ENCODE data around the gene RPP14.
A peak's percentile ranks its signal among the peaks of the same experiment; 100 is the strongest.
"Not testable (repeated sequence)": the region's sequence is repeated elsewhere in the genome, so short reads cannot be mapped to it uniquely, and the experiment has no call there.

RPP14 gene

DNA sequence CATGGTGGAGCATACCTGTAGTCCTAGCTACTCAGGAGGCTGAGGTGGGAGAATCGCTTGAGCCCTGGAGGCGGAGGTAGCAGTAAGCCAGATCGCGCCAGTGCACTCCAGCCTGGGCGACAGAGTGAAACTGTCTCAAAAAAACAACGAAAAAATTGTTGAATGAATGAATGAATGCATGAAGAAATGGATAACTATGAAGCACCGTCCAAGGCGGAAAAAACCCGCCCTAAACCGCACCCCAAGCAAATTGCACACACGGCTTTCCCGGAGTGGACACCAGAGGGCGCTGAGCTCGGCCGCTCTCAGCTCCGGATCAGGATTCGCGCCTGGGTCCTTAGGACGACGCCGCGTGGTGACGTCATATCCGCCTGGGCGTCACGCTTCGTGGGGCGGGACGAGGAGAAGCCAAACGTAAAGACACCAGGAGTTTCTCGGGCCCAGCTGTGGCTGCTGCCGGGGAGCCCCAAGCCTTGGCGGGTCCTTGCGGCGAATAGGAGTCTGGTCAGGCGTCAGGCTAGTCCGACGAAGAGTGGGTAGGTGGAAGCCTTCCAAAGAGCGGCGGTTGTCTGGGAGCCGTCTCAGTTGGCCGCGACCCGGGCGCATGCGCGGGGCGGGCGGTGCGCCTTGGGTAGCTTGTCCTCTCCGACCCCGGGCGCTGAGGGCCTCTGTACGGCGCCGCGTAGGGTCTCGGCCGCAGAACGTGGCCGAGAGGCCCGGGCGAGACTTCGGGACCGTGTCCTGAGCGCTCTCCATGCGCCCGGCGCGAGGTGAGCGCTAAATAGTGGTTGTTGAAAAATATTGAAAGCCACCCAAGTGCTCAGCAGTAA lies at the start of gene RPP14, which contains the start of gene HTD2:
RPP14 (plus strand) TSS at position 364 of the 830 bp plus-strand sequence. CDS start 4,085 bp downstream, outside the sequence.
HTD2 (plus strand) TSS at position 639 of the 830 bp plus-strand sequence. CDS start 11,094 bp downstream, outside the sequence.
- DNase-seq = peak; percentile 60

DNA sequence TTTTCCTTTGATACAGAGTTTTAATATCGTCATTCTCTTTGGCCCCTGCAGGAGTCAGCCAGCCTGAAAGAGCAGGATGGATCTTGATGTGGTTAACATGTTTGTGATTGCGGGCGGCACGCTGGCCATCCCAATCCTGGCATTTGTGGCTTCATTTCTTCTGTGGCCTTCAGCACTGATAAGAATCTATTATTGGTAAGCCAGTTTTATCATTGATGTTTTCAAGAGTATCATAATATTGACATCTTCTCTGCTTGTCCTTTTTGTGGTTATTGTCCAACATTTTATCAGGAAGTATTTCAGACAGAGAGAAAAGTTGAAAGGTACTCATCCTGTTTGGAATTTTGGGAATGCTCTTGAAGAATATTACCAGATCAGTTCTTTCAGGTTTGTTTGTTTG lies 49.5 kb upstream of the RPP14 start:
- DNase-seq = no peak

DNA sequence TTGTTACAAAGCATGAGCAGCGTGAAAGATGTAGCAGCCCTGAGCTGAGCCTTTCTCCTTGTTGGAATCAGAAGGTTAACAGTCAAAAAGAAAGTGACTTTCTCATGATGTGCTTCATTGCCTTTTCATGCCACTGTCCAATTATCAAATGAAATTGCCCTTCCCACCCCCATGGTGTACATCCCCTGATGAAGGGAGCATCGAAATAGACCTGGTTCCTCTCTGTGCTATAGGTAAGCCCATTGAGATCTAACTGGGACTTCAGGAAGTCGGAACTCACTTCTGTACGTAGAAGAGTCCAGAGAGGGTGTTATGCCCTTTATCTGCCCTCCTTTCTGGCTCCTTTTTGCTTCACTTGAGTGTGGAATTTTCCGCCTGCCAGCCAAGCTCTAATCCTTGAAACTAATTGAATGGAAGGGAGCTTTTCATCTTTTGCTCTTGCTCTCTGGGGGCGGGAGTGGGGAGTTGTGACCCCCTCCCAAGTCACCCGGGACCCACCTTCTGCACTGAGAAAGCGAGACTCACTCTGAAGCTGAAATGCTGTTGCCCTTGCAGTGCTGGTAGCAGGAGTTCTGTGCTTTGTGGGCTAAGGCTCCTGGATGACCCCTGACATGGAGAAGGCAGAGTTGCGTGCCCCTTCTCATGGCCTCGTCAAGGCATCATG lies 47.5 kb upstream of the RPP14 start:
- no peak for DNase-seq

DNA sequence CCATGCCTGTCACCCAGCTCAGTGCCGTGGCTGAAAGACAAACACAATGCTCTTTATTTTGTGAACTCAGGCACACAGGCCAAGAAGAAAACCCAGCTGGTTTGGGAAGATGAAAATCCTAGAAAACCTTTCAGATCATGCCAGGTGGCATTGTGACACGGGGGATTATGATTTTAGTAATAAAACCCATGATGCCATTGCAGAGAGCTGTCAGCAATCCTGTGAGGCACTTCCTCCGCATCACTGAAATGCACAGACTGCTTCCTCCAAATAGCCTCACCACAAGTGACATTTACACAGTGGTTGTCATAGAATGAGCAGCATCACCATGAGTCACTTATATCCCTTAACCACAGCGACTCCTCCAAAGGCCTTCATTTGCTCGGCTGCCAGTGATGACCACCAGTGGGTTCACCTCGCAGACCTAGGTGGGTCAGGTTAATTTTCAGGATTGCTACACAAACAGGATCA lies 45.7 kb upstream of the RPP14 start:
- DNase-seq = no peak

DNA sequence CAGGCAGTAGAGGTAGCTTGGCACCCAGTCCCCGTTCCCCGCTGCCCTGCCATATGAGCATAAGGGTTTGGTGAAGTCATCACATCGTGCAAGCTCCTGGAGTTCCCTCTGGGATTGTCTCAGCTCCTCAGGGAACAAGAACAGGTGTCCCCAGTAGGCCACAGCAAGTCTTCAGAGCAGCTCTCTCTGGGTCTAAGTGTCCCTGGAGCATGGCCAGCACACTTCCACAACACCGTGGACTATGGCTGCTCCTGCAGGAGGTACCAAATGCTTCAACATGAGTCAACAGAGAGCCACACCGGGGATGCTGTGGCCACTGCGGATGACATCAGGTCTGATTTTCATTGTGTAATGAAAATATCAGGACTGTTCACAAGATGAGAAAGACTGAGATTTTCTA lies 45.3 kb upstream of the RPP14 start:
- peak; percentile 6 for DNase-seq

DNA sequence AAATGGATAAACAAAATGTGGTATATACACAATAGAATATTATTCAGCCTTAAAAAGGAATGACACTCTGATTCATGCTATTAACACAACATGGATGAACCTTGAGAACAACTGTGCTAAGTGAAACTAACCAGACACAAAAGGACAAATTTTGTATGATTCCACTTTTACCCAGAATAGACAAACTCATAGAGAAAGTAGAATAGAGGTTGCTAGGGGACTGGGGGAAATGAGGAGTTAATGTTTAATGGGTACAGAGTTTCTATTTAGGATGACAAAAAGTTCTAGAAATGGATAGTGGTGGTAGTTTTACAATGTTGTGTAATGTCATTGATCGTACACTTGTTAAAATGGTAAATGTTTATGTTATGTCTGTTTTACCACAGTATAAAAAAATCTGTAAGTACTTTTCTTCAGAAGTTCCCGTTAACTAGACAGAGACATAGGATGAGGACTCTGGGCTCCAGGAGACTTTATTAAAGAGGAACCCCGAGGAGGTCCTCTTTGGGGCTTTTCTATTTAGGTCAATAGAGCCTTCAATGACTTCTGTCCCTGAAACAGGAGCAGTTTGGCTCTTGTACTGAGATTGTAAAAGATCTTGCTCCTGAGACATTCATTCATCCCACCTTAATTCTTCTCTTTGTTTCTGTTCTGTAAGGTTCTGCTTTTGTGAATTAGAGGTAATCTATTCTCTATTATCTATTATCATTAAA lies 43.9 kb upstream of the RPP14 start:
- DNase-seq = no peak

DNA sequence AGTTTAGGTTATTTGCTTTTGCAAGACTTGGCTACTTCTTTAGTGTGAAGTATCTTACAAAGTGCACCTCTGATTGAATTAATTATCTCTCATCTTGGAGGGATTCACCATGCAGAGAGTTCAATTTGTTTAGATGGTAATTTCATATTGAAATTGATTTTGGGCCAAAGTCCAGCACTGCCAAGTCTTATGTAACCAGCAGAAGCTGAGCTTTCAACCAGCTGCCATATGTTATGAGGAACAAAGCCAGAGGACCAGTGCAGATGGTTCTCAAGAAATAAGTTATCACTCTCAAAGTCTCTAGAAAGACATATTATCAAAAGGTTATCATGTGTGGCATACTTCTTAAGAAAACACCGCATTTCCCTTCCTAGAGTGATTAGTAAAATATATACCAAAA lies 39.5 kb upstream of the RPP14 start:
- no peak for DNase-seq

DNA sequence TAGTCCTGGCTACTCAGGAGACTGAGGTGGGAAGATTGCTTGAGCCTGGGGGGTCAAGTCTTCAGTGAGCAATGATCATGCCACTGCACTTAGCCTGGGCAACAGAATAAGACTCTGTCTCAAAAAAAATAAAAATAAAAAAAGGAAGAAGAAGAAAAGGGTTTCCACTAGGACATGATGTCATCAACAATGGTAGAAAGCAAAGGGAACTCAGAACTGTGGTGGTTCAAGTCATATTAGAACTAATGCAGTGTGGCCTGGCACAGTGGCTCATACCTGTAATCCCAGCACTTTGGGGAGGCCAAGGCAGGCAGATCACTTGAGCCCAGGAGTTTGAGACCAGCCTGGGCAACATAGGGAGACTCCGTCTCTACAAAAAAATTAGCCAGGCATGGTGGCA lies 38.5 kb upstream of the RPP14 start:
- not testable (repeated sequence) for DNase-seq

DNA sequence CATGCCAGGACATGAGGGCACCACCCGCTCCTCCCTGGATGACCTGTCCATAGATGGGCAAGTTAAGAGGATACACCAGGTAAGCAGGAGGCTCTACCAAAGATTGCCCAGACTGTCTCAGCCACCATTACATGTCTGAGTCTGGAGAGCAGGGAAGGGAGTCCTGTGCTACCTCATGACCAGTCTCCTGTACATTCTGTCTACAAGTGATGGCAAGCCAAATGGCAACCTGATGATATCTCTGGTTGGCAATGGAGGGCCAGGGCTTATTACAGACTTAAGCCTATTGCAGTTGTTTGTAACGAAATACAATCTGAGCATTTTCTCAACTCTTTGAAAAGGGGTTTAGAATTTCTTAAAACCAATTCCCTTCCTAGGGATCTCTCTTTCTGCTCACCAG lies 36.7 kb upstream of the RPP14 start:
- DNase-seq = no peak

DNA sequence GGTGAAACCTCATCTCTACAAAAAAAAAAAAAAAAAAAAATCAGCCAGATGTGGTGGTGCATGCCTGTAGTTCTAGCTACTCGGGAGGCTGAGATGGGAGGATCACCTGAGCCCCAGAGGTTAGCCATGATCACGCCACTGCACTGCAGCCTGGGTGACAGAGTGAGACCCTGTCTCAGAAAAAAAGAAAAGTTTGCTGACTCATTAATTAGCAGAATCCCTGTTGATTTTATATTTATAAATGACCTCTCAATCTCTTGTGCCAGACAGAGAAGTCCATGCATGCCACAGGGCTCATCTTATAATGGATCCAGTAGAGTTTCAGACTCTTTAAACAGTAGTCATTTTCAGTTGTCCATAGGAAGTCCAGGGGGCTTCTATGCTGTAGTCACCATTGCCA lies 35.6 kb upstream of the RPP14 start:
- no peak for DNase-seq

DNA sequence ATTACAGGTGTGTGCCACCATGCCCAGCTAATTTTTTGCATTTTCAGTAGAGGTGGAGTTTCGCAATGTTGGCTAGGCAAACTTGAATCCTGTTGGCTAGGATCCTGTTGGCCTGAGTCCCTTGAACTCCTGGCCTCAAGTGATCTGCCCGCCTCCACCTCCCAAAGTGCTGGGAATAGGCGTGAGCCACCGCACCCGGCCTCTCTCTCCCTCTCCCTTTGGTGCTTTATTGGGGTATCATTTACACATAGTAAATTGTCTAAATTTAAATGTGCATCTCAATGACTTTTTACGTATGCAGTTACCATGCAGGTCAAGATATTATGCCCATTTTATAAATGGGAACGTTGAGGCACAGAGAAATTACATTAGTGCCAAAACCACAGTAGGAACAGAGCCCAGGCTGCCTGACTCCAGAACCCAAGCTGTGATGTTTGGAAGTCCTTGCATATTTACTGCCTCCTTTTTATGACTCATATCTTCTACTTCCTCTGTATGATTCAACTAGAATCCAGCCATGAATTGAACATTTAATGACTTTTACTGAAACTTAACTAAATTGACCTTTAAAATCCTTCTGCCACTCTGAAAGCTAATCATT lies 34.0 kb upstream of the RPP14 start:
- DNase-seq = no peak

DNA sequence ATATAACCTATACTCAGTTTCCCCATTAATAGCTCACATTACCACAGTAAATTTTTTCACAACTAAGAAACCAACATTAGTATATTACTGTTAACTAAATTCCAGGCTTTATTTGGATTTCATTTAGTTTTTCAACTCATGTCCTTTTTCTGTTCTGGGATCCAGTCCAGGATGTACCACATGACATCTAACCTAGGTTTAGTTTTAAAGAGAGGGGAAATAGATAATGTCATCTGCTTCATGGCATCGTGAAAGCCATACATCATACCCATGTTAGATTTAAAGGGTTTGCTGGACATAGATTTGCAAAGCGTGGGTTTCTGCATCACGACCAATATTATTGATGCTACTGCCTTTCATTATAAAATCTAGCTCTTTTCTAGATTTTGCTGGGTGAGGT lies 33.2 kb upstream of the RPP14 start:
- no peak for DNase-seq

DNA sequence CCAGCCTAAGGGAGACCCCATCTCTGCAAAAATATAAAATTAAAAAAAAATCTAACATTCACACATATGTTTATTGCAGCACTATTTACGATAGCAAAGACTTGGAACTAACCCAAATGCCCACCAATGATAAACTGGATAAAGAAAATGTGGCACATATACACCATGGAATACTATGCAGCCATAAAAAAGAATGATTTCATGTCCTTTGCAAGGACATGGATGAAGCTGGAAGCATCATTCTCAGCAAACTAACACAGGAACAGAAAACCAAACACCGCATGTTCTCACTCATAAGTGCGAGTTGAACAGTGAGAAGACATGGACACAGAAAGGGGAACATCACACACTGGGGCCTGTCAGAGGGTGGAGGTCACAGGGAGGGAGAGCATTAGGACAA lies 32.7 kb upstream of the RPP14 start:
- DNase-seq = not testable (repeated sequence)

DNA sequence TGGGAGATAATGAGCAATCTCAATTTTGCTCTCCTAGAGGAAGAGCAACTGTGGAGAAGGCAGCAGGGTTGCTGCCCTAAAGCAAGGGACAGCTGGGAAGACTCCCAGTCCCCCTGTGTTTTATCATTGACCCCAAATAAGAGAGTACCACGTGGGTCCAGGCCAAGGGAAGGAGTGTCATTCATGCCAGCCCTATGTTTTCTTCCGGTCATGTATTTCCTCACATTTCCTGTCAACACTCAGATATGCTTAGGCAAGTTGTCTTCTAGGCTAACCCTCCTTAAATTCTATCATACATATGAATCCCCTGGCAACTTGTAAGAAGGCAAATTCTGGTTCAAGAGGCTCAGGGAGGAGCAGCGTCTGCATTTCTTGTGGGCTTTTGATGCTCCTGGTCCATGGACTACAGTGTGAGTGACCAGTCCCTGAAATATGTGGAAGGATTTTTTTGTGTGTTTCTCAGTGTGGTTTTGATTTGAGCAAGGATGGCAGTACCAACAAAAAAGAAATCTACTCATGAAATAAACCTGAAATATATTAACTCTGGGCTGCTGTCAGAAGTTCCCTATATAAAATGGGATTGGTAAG lies 31.9 kb upstream of the RPP14 start:
- no peak for DNase-seq

DNA sequence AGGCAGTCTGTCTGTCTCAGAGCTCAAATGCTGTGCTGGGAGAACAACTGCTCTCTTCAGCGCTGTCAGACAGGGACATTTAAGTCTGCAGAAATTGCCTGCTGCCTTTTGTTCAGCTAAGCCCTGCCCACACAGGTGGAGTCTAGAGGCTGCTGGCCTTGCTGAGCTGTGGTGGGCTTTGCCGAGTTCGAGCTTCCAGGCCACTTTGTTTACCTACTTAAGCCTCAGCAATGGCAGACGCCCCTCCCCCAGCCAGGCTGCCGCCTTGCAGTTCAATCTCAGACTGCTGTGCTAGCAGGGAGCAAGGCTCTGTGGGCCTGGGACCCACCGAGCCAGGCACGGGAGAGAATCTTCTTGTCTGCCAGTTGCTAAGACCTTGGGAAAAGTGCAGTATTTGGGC lies 25.0 kb upstream of the RPP14 start:
- no peak for DNase-seq

DNA sequence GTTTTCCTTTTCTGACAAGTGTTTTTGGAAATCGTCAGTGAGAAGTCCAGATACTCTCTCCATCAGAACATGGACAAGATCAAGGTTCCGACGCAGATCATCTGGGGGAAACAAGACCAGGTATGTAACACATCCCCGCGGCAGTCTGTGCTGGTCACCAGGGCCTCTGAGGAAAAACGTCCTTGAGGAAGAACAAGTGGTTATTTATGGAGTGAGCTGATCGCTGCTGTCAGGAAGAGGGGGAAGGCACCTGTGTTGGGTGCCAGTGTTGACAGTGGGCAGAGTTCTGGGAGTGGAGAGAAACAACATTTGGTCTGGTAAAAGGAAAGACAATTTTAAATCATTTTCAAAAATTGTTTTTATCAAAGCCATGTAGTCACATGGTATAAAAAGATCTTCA lies 20.7 kb upstream of the RPP14 start:
- no peak for DNase-seq

DNA sequence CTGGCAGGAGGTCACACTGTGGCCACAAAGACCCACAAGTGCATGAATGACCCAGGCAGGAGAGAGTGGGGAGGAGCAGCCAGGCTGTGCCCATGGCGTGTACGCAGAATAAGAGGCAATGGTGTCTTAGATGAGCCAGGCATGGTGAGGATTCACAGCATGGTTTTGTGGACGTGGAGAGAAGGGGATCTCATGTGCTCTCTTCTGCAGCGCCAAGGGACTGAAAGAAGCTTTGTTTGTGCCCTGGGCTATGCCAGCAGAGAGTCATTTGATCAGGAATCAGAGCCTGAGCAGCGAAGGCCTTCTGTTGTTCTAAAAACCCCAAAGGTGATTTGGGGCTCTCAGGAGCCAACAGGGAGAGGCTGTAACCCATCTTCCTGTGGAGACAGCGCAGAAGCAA lies 18.7 kb upstream of the RPP14 start:
- DNase-seq = no peak

DNA sequence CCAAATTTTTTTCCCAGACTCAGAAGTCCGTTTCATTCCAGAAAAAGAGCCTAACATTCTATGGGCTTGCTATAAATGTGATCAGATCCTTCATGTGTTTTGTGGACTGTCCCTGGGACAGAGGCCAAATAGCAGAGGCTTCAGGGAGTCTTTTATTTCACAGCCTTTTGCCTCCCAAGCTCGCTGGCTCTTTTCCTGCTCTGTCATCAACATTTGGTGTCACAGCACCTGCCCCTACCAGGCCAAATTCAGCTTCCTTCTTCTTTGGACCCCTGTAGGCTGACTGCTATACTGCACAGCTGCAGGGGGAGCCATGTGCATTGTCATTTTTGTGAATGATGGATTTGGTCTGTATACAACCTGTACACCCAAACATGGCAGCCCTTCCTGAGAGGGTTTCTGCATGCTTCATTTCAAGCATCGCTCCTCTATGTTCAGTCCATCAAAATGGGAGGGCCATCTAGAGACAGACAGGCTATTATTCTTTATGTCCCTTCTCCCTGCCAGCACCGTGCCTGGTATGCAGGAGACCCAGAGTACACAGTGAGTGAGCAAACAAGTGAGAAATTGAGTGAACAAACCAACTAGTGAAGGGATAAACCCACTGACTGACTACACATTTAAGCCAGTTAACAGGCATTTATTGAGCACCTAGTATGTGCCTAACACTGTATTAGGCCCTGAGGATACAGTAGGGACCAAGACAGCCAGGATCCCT lies 17.9 kb upstream of the RPP14 start:
- no peak for DNase-seq

DNA sequence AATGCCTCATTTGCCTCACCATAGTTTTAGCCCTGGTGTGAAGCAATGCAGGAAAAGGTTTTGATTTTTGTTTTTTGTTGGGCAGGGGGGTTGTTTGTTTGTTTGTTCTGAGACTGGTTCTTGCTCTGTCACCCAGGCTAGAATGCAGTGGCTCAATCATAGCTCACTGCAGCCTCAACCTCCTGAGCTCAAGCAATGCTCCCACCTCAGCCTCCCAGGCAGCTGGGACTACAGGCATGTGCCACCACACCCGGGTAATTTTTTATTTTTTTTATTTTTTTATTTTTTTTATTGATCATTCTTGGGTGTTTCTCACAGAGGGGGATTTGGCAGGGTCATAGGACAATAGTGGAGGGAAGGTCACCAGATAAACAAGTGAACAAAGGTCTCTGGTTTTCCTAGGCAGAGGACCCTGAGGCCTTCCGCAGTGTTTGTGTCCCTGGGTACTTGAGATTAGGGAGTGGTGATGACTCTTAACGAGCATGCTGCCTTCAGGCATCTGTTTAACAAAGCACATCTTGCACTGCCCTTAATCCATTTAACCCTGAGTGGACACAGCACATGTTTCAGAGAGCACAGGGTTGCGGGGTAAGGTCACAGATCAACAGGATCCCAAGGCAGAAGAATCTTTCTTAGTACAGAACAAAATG lies 17.0 kb upstream of the RPP14 start:
- not testable (repeated sequence) for DNase-seq

DNA sequence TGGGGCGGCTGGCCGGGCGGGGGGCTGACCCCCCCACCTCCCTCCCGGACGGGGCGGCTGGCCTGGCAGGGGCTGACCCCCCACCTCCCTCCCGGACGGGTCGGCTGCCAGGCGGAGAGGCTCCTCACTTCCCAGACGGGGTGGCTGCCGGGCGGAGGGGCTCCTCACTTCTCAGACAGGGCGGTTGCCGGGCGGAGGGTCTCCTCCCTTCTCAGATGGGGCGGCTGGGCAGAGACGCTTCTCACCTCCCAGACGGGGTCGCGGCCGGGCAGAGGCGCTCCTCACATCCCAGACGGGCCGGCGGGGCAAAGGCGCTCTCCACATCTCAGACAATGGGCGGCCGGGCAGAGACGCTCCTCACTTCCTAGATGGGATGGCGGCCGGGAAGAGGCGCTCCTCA lies 15.6 kb upstream of the RPP14 start:
- DNase-seq = not testable (repeated sequence)

DNA sequence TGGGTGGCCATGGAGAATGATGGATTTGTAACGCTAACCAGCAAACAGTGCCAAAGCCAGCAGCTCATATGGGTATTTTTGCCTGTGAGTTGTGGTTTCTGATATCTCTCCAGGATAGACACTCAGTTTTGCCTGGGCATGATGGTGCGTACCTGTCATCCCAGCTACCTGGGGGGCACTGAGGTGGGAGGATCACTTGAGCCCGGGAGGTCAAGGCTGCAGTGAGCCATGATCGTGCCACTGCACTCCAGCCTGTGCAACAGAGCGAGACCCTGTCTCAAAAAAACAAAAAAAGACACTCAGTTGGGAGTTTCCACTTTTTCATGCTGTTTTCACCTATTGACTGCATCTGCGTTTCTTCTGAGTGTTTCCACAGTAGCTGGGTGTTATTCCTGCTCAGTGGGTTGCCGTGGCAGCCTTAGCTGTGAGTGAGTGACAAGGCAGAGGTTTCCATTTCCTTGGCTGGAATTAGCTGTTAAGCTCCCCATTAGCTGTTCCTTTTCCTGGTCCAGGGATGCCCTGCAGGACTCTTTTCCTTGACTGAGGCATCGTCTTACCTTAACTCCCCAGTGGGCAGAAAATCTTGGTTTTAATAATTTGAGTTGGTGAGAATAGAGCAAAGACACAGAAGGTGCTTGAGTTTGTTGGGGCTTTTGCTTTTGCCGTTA lies 14.2 kb upstream of the RPP14 start:
- DNase-seq = no peak
